Measurements from ENCODE around the gene FAM118B. TPM values are rescaled to one million over a fixed set of nuclear protein-coding genes. Genes with fewer than 3 reads are reported as not detected.

The FAM118B gene
- total RNA-seq, 1 experiment from 2014 or later, result 19.8 TPM

GRCh38 chr11:126310992-126311310 lies 99.4 kb downstream of the FAM118B start:
- H3K36me3 ChIP-seq, result peaks cover 37% of the 10 kb centered on the region
- H3K4me3 ChIP-seq, result no peak overlapping the region
- H3K27me3 ChIP-seq, result no peaks in the 10 kb centered on the region
- H3K9me3 ChIP-seq, result no peaks in the 10 kb centered on the region
- DNase-seq, result no peak

GRCh38 chr11:126311401-126312291 lies 100.1 kb downstream of the FAM118B start:
- no peak overlapping the region for H3K4me3 ChIP-seq

More at GRCh38 chr11:126311401-126312291, 100.1 kb downstream of the FAM118B start:
- H3K36me3 ChIP-seq, result peaks cover 35% of the 10 kb centered on the region
- no peak for DNase-seq
- no peaks in the 10 kb centered on the region for H3K9me3 ChIP-seq
- no peaks in the 10 kb centered on the region for H3K27me3 ChIP-seq

Other genes starting within 250 kb of the FAM118B start
- gene CDON, start 148.9 kb upstream of the FAM118B start, total RNA-seq (2014; rRNA removed; shearing (Covaris generic); ENCODE audit: low replicate concordance), result 25.4 and 36.3 TPM in 2 replicates
- 18.8 and 29.0 TPM in 2 replicates for gene RPUSD4, start 132 bp upstream of the FAM118B start, total RNA-seq (2014; rRNA removed; shearing (Covaris generic); ENCODE audit: low replicate concordance)
- 88.3 and 102 TPM in 2 replicates for gene SRPRA, start 57.1 kb downstream of the FAM118B start, total RNA-seq (2014; rRNA removed; shearing (Covaris generic); ENCODE audit: low replicate concordance)
- gene FOXRED1, start 57.4 kb downstream of the FAM118B start, total RNA-seq (2014; rRNA removed; shearing (Covaris generic); ENCODE audit: low replicate concordance), result 26.8 and 33.2 TPM in 2 replicates
- 2.6 and 3.6 TPM in 2 replicates for gene TIRAP, start 71.3 kb downstream of the FAM118B start, total RNA-seq (2014; rRNA removed; shearing (Covaris generic); ENCODE audit: low replicate concordance)
- gene DCPS, start 92.3 kb downstream of the FAM118B start, total RNA-seq (2014; rRNA removed; shearing (Covaris generic); ENCODE audit: low replicate concordance), result 27.9 and 31.4 TPM in 2 replicates
- gene ST3GAL4, start 143.9 kb downstream of the FAM118B start, total RNA-seq (2014; rRNA removed; shearing (Covaris generic); ENCODE audit: low replicate concordance), result 44.1 and 57.9 TPM in 2 replicates